ENCODE results near the gene PM20D1. TPM values are rescaled to one million over a fixed set of nuclear protein-coding genes. Genes with fewer than 3 reads are reported as not detected.
"Not testable (repeated sequence)": the region's sequence is repeated elsewhere in the genome, so short reads cannot be mapped to it uniquely, and the experiment has no call there.

The PM20D1 gene
- total RNA-seq, 1 donor, result 0.42 TPM

DNA sequence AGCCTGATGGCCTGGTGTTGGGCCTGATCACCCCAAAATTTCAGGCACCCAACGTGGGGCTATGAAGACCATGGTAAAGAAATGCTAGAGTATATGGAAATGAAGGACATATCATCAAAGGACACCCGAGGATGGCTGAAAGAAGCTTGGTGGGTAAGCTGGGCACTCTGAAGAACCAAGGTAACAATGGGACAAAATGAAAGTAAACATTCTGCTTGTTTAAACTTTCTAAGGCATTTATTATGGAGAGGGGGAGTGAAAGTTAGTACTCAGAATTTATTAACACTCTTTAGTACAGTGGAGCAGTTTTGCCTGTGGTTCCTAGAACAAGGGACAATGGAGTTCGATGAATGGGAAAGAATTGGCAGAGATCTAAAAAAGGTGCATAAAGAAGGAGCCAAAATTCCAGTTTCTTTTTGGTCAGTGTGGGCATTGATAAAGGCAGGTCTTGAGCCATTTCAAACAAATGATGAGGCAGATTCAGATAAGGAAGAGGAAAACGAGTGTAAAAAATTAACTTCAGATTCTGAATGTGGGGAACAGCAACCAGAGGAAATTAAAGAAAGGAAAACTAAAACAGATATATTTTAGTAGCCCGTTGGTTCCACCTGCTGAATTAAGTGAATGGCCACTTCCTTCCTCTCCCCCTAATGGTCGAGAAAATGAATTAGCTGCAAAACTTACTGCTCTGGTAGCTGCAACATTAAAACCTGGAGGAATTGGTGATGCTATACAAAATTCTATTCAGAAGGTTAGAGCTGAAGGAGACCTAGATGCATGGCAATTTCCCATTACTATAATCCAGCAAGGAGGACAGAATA, 8.4 kb upstream of the PM20D1 start:
- H3K27me3 ChIP-seq (ENCODE audit: insufficient read depth, low read length), result peaks cover 3% of the 10 kb centered on the region
- no peaks in the 10 kb centered on the region for H3K4me1 ChIP-seq (ENCODE audit: insufficient read depth, low read length)
- H3K4me3 ChIP-seq (ENCODE audit: low read length), result no peak overlapping the region
- peaks cover 6% of the 10 kb centered on the region for H3K9me3 ChIP-seq (ENCODE audit: low read depth, low read length)

- not testable (repeated sequence) for H3K4me3 ChIP-seq (ENCODE audit: low read length); H3K9me3 ChIP-seq (ENCODE audit: low read depth, low read length); H3K4me1 ChIP-seq (ENCODE audit: insufficient read depth, low read length); H3K27me3 ChIP-seq (ENCODE audit: insufficient read depth, low read length)
These were observed 7.6 kb upstream of the PM20D1 start for GRCh38 chr1:205857501-205857900.

GRCh38 chr1:205856433-205856832, 6.5 kb upstream of the PM20D1 start:
- no peaks in the 10 kb centered on the region for H3K4me1 ChIP-seq (ENCODE audit: insufficient read depth, low read length)
- no peak overlapping the region for H3K4me3 ChIP-seq (ENCODE audit: low read length)
- peaks cover 3% of the 10 kb centered on the region for H3K27me3 ChIP-seq (ENCODE audit: insufficient read depth, low read length)
- peaks cover 6% of the 10 kb centered on the region for H3K9me3 ChIP-seq (ENCODE audit: low read depth, low read length)

- Histone ChIP-seq H3K4me1 (ENCODE audit: insufficient read depth, low read length) (peaks cover 13% of the 10 kb centered on the region), H3K9me3 (ENCODE audit: low read depth, low read length) (peaks cover 6% of the 10 kb centered on the region), H3K27me3 (ENCODE audit: insufficient read depth, low read length) (peaks cover 3% of the 10 kb centered on the region), H3K4me3 (ENCODE audit: low read length) (no peak overlapping the region)
These were observed 3.0 kb upstream of the PM20D1 start for GRCh38 chr1:205852969-205853368.

GRCh38 chr1:205851993-205852392, 2.1 kb upstream of the PM20D1 start:
- Histone ChIP-seq H3K4me1 (ENCODE audit: insufficient read depth, low read length) (peaks cover 13% of the 10 kb centered on the region), H3K4me3 (ENCODE audit: low read length) (no peak overlapping the region), H3K27me3 (ENCODE audit: insufficient read depth, low read length) (peaks cover 3% of the 10 kb centered on the region), H3K9me3 (ENCODE audit: low read depth, low read length) (peaks cover 6% of the 10 kb centered on the region)

- no peaks in the 10 kb centered on the region for H3K27me3 ChIP-seq (ENCODE audit: insufficient read depth, low read length)
- H3K4me3 ChIP-seq (ENCODE audit: low read length), result no peak overlapping the region
- H3K4me1 ChIP-seq (ENCODE audit: insufficient read depth, low read length), result no peaks in the 10 kb centered on the region
- H3K9me3 ChIP-seq (ENCODE audit: low read depth, low read length), result no peaks in the 10 kb centered on the region
These were observed 6.7 kb downstream of the PM20D1 start for GRCh38 chr1:205843036-205843859.

DNA sequence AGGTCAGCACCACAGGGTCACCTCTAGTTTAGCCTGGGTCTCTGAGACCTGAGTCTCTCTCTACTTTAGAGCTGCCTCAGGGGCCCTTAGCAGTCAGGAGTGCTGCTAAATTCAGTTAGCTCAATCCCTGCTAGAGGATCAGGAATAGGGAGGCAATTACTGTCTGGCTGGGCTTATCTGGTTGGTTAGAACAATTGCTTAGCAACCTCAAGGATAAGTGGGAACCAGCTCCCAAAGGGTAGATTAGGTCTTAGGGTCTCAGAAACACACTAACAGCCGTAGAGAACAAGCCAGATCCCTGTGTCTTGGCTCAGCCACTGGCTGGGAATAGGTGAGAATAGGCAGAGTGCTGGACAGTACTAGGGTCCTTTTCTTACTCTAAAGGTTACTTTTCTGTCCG, 7.7 kb downstream of the PM20D1 start:
- no peaks in the 10 kb centered on the region for H3K4me1 ChIP-seq (ENCODE audit: insufficient read depth, low read length)
- no peaks in the 10 kb centered on the region for H3K9me3 ChIP-seq (ENCODE audit: low read depth, low read length)
- H3K4me3 ChIP-seq (ENCODE audit: low read length), result no peak overlapping the region
- no peaks in the 10 kb centered on the region for H3K27me3 ChIP-seq (ENCODE audit: insufficient read depth, low read length)

DNA sequence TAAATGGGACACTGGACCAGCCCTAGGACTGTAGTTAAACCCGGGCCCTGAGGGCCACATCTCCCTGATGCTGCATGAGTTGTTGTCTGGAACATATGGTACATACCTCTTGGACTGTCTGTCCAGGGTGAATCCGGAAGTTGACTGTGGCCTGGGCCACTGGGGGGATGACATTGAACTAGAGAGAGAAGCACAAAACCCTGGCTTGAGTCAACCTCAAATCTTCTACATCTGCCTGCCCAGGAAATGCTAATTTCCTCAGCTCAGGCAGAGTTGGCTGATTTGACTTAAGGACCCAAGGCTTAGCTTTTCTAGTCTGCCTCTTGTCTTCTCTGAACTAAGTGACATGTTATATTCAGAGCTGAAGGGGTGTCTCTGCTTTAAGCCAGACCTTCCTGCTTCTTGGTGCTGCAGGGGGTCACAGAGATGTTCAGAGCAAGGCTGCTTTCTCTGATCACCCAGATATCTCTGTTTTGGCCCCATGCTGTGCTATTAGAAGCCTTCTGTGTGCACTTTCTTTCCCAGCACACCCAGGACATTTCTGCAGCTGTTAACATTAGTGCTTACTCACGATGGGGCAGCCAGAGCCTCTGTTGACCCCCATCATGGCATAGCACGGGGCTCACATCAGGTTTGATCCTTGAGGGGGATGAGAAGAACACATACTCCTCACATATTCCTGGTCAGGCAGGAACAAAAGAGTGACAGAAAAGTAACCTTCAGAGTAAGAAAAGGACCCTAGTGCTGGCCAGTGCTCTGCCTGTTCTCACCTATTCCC, 9.6 kb downstream of the PM20D1 start:
- Histone ChIP-seq H3K27me3 (ENCODE audit: insufficient read depth, low read length) (no peaks in the 10 kb centered on the region), H3K9me3 (ENCODE audit: low read depth, low read length) (no peaks in the 10 kb centered on the region), H3K4me1 (ENCODE audit: insufficient read depth, low read length) (no peaks in the 10 kb centered on the region), H3K4me3 (ENCODE audit: low read length) (no peak overlapping the region)

DNA sequence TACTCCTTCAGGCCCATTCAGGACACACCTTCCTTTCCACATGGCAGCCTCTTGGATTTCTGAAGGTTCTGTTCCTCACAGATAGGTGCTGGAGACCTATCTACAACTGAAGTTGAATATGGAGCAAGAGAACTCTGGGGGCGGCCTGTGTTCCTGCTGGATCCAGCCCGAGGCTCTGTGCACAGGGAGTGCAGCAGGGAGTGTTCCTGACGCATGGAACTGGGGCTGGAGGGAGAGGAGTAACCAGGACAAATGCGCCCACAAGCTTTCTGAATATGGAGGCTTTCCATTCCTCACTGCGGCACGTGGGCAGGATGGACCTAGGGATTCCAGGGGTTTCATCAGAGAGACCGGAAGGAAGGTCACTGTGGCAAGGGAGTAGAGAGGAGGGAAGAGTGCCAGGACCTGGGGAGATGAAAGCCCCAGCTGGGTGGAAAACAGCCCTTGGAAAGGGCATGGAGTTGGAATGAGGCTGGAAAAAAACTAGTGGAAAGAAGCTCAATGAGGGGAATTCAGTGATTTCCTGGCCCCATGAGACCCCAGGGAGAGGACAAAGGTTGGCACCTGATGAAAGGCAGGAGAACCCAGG, 12.5 kb downstream of the PM20D1 start:
- H3K27me3 ChIP-seq (ENCODE audit: insufficient read depth, low read length), result no peaks in the 10 kb centered on the region
- no peaks in the 10 kb centered on the region for H3K9me3 ChIP-seq (ENCODE audit: low read depth, low read length)
- H3K4me1 ChIP-seq (ENCODE audit: insufficient read depth, low read length), result peaks cover 3% of the 10 kb centered on the region
- H3K4me3 ChIP-seq (ENCODE audit: low read length), result no peak overlapping the region

GRCh38 chr1:205834751-205835150, 15.2 kb downstream of the PM20D1 start:
- H3K4me1 ChIP-seq (ENCODE audit: insufficient read depth, low read length), result peaks cover 13% of the 10 kb centered on the region
- H3K27me3 ChIP-seq (ENCODE audit: insufficient read depth, low read length), result no peaks in the 10 kb centered on the region
- no peak overlapping the region for H3K4me3 ChIP-seq (ENCODE audit: low read length)
- H3K9me3 ChIP-seq (ENCODE audit: low read depth, low read length), result no peaks in the 10 kb centered on the region

- Histone ChIP-seq H3K4me3 (ENCODE audit: low read length) (no peak overlapping the region), H3K9me3 (ENCODE audit: low read depth, low read length) (no peaks in the 10 kb centered on the region), H3K27me3 (ENCODE audit: insufficient read depth, low read length) (no peaks in the 10 kb centered on the region), H3K4me1 (ENCODE audit: insufficient read depth, low read length) (peaks cover 13% of the 10 kb centered on the region)
These were observed 17.6 kb downstream of the PM20D1 start for GRCh38 chr1:205832326-205832751.

DNA sequence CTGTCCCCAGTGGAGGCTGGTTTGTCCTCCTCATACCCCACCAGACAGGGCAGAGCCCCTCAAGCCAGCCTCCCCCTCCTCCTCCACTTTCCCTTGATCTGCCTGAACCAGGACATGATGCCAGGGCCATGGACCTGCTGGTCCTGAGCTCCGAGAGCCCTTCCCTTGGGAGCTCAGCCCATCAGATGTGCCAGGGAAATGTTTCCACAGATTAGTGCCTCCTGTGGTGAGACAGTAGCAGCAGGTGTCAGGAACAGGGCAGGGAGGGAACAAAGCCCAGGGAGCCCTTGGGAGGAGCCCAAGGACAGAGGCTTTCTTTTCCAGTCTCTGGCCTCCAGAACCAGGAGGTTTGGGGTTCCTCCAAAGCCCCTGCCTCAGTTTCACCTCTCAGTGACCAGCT, 22.3 kb downstream of the PM20D1 start:
- no peak overlapping the region for H3K4me3 ChIP-seq (ENCODE audit: low read length)
- H3K4me1 ChIP-seq (ENCODE audit: insufficient read depth, low read length), result peaks cover 11% of the 10 kb centered on the region
- no peaks in the 10 kb centered on the region for H3K9me3 ChIP-seq (ENCODE audit: low read depth, low read length)
- H3K27me3 ChIP-seq (ENCODE audit: insufficient read depth, low read length), result no peaks in the 10 kb centered on the region

- no peaks in the 10 kb centered on the region for H3K27me3 ChIP-seq (ENCODE audit: insufficient read depth, low read length)
- H3K9me3 ChIP-seq (ENCODE audit: low read depth, low read length), result no peaks in the 10 kb centered on the region
- H3K4me1 ChIP-seq (ENCODE audit: insufficient read depth, low read length), result peaks cover 5% of the 10 kb centered on the region
- no peak overlapping the region for H3K4me3 ChIP-seq (ENCODE audit: low read length)
These were observed 22.9 kb downstream of the PM20D1 start for GRCh38 chr1:205826995-205827394.

GRCh38 chr1:205826016-205826806, 23.7 kb downstream of the PM20D1 start:
- H3K9me3 ChIP-seq (ENCODE audit: low read depth, low read length), result no peaks in the 10 kb centered on the region
- no peak overlapping the region for H3K4me3 ChIP-seq (ENCODE audit: low read length)
- no peaks in the 10 kb centered on the region for H3K4me1 ChIP-seq (ENCODE audit: insufficient read depth, low read length)
- no peaks in the 10 kb centered on the region for H3K27me3 ChIP-seq (ENCODE audit: insufficient read depth, low read length)

Measured in mononuclear cell (primary cell).